ENCODE measurements around the gene LRPAP1.

LRPAP1 gene

DNA sequence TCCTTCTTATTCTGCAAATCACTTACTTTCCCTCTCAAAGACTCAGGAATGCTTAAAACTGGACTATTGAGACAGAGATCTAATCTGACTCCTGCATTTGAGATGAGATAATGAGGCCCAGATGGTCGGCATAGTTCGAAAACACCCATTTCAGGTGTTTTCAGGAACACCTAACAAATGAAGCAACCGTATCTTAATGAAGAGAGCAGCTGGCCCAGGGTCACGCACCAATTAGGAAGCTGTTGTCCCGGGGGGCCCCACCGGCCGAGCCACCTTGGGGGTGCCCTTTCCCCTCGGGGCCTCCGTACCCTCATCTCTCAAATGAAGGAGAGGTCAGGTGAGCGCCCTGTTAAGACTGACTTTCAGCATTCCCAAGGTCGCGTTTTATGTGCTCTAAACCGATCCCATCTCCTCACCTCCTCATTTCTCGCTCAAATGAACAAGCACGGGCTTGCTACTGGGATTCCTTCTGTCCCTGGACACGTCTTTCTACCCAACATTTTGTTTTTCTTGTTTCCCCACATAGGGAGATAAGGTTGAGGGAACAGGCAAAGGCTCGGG, 824 bp downstream of the LRPAP1 start:
- DNase-seq: no peak

DNA sequence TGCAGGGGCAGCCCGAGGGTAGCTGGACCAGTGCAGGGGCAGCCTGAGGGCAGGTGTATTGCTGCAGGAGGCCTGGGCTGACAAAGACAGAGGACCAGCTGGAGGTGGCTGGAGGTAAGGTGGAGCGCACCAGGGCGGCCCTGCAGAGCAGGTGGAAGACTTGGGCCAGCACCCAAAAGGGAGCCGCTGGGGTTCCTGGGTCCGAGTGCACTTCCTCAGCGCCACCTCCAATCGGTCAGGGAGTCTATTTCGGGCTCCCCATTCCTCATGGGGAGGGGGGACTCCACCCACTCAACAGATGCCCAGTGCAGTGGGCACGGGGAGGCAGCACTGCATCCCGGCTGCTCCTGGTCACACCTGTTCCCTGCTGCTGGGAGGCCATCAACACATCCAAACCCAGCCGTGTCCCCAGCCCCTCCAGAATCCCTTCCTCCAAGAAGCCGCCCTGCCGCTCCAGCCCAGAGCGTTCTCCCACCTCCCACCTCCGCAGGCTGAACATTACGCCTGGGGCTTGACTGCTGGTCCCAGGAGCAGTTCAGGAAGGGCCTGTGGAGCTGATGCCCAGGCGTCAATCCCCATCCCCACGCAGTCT, 1.5 kb downstream of the LRPAP1 start:
- no peak for DNase-seq

DNA sequence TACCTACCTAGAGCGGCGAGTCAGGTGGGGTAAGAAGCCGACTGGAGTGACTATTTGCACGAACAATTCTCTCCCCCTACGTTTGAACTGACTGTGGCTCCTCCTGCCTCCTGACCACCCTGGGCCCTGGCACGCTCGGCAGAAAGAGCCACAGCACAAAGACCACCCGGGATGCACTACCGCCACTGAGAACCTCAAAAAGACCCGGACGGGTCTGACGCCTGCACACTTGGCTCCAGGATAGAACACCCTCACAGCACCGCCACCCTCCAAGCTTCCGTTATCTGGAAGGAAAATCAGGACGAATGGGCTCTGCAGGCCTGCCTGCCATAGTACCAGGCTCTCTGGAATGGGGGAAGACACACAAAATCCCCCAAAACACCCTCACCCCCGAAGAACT, 2.2 kb downstream of the LRPAP1 start:
- DNase-seq: no peak

DNA sequence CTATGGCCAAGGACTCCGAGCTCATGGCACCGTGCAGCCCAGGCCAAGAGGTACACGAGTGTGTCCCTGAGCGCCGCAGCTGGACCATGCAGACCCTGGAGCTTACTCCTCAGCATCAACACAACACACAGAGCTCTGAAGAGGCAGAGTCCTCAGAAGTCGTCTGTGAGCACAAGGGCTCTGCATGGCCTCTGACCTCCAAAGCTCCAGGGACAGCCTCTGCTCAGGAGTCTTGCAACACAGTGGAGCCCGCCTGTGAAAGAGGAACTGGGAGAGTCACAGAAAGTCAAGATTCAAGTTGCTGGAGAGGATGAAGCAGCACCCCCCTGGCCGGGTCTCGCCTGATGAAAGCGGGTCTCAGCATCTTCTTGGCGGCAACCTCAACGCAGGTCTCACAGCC, 2.9 kb downstream of the LRPAP1 start:
- DNase-seq: peak; percentile 77

- DNase-seq: no peak
Observed at GRCh38 chr4:3527914-3528876, 4.0 kb downstream of the LRPAP1 start.

- DNase-seq: no peak
Observed at GRCh38 chr4:3527101-3527913, 4.9 kb downstream of the LRPAP1 start.

- no peak for DNase-seq
Observed at GRCh38 chr4:3526456-3526855, 5.8 kb downstream of the LRPAP1 start.

- DNase-seq: no peak
Observed at GRCh38 chr4:3525532-3526430, 6.4 kb downstream of the LRPAP1 start.

- no peak for DNase-seq
Observed at GRCh38 chr4:3524920-3525319, 7.3 kb downstream of the LRPAP1 start.

DNA sequence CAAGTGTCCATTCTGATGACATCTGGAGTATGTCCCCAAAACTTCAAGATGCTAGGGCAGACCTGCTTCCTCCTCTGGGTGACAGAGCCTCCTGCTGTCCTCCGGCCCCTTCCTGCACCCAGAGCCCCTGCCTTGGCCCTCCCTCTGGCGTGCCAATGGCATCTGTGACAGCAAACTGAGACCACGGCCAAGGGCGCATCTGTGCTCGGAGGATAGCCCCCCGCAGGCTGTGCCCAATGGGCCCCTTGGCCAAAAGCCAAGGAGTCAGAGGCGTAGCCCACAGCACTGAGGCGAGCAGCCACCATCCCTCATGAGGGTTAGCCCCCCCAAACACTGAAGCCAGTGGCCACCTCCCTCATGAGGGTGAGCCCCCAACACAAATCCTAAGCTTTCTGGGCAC, 7.9 kb downstream of the LRPAP1 start:
- no peak for DNase-seq

DNA sequence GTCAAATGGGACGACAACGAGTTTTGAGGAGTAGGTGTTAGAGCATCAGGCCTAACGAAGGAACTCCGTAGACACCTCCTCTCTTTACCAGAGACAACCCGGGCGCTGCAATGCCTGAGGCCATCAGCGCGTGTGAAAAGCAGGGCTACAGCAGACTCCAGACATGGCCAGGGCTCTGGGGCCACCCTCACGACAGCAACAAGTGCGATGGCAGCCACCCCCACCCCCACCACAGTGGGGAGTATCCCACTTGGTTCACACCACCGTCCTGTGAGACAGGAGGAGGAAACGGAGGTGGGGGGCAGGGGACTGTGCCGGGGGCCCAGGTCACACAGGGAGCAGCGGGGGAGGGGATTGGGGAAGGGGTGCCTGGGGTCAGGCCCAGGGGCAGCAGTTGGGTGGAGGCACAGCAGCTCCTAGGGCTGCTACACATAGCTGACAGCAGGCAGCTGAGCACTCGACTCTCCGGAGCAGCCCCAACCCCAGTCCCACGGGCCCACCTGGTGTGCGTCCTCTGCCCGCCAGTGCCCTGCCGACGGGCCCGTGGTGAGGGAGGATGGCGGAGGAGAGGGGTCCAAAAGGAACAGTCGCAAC, 8.5 kb downstream of the LRPAP1 start:
- no peak for DNase-seq

- no peak for DNase-seq
Observed at GRCh38 chr4:3523146-3523627, 9.0 kb downstream of the LRPAP1 start.

GRCh38 chr4:3522651-3523050, 9.6 kb downstream of the LRPAP1 start:
- DNase-seq: no peak

DNA sequence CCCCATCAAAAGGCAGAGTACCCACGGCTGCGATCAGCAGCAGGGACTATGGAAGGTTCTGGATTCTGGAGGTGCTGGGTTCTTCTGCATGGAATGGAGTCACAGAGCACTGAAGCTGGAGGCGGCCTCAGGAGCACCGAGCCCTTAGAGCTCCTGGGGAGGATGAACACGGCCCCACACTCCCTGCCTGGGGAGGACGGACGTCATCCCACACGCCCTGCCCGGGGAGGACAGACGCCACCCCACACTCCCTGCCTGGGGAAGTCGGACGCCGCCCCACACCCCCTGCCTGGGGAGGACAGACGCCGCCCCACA, 9.9 kb downstream of the LRPAP1 start:
- no peak for DNase-seq

GRCh38 chr4:3521621-3522325, 10.4 kb downstream of the LRPAP1 start:
- DNase-seq: no peak

GRCh38 chr4:3520796-3521600, 11.2 kb downstream of the LRPAP1 start:
- DNase-seq: no peak

GRCh38 chr4:3520276-3520675, 11.9 kb downstream of the LRPAP1 start:
- no peak for DNase-seq

DNA sequence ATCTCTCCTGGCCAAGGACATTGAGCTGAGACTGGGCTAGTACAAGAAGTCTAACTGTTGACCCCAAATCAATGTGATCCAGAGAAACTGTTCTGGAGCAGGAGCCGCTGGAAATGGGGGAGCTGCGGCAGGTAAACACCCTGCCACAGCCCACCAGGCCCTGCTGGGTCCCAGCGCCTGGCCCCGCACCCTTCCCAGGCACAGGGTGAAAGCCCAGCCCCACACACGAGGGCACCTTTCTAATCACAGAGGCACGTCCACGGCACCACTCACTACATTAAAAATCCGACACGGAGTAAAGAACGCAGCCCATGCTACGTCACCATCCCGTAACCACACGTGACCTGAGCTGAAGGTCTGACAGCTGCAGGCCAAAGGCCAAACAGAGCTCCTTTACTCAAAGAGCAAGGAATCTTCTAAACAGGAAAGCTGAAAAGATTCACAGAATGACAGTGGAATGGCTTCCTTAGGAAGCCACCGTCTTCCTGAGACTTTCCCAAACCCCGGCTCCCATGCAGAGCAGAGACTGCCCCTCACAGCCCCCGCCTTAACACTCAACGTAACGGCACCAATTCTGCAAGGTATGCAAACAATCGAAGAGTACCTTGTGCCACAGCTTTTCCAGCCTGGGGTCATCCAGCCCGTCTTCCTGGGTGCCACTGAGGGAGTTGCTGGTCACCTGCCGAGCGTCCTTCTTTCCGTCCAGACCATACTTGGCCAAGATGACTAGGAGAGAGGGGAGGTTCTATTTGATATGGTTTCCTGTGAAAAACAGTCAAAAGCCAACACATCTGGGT, 12.6 kb downstream of the LRPAP1 start:
- DNase-seq: no peak

DNA sequence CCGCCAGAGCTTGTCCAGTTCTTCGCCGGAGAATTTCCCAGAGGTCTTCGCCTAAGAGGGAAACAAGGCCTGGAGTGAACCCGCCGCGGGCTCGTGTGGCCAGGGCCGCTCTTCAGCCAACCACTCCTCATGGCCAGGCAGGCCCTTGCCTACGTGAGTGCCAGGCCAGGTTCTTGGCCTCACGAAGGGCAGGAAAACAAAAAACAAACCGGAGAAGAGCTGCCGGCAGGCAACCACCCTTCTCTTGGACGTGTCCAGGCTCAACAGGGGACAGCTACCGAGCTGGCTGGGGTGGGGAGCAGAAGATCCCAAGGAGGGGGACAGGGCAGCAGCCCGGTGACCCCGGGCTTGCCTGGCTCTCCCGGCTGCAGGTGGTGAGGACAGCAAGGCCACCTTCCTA, 13.3 kb downstream of the LRPAP1 start:
- DNase-seq: no peak
